Keratinocyte (primary cell): ENCODE data around the gene NFASC. TPM values are rescaled to one million over a fixed set of nuclear protein-coding genes. Genes with fewer than 3 reads are reported as not detected.

Experiments used
- DNase-seq: peaks from one replicate; pipeline ENCODE4 v3.0.0-alpha.2; 2011; ENCODE audit warnings: low read depth, missing footprints, low spot score
- FAIRE-seq: peaks from 2 replicates; lab custom pipeline; 2011; peaks lifted over from hg19 to GRCh38; lab: Jason Lieb, UNC
- H2AFZ ChIP-seq: 2 replicates; pipeline ENCODE4 v1.6.0; 2012; ENCODE audit warnings: low read length, control low read depth, inconsistent platforms; ENCODE audit not compliant: control insufficient read depth
- H3K27ac ChIP-seq: 2 replicates; pipeline ENCODE4 v1.5.1; 2011; ENCODE audit warnings: low read length; ENCODE audit not compliant: control insufficient read depth, insufficient read depth
- H3K27me3 ChIP-seq: 3 replicates; pipeline ENCODE4 v1.6.0; 2011; ENCODE audit warnings: low read length; ENCODE audit not compliant: control insufficient read depth, insufficient read depth; ENCODE audit errors: extremely low read depth
- H3K36me3 ChIP-seq, 2 experiments: 2 replicates in 1 of 2; 3 replicates in 1 of 2; pipeline ENCODE4 v1.5.1; 2011; ENCODE audit warnings: low read length in 2 of 2, mild to moderate bottlenecking in 1 of 2; ENCODE audit not compliant: control insufficient read depth in 2 of 2, insufficient read depth in 2 of 2; ENCODE audit errors: extremely low read depth in 1 of 2
- H3K4me1 ChIP-seq: 3 replicates; pipeline ENCODE4 v1.5.1; 2011; ENCODE audit warnings: low read length; ENCODE audit not compliant: control insufficient read depth, insufficient read depth; ENCODE audit errors: extremely low read depth
- H3K4me2 ChIP-seq: 3 replicates; pipeline ENCODE4 v1.6.0; 2011; ENCODE audit warnings: low read depth, low read length; ENCODE audit not compliant: control insufficient read depth, insufficient read depth; ENCODE audit errors: extremely low read depth
- H3K4me3 ChIP-seq, 3 experiments: fragments of 200-600 bp in 1 of 3; sonication (generic) in 1 of 3; 2 replicates in 2 of 3; 3 replicates in 1 of 3; pipeline ENCODE4 v1.5.1; 2011 to 2016; ENCODE audit warnings: low read length in 3 of 3, mild to moderate bottlenecking in 3 of 3, control low read depth in 2 of 3, inconsistent platforms in 1 of 3, low read depth in 1 of 3, mixed read lengths in 1 of 3, mixed run types in 1 of 3, moderate library complexity in 1 of 3; ENCODE audit not compliant: control insufficient read depth in 2 of 3, insufficient read depth in 2 of 3; ENCODE audit errors: extremely low read depth in 1 of 3
- H3K79me2 ChIP-seq: 2 replicates; pipeline ENCODE4 v1.6.0; 2012; ENCODE audit warnings: low read length; ENCODE audit not compliant: control insufficient read depth, insufficient read depth
- H3K9ac ChIP-seq: 3 replicates; pipeline ENCODE4 v1.6.0; 2011; ENCODE audit warnings: low read length; ENCODE audit not compliant: control insufficient read depth, insufficient read depth; ENCODE audit errors: extremely low read depth
- H3K9me1 ChIP-seq: 3 replicates; pipeline ENCODE4 v1.6.0; 2011; ENCODE audit warnings: low read length; ENCODE audit not compliant: control insufficient read depth, insufficient read depth; ENCODE audit errors: extremely low read depth
- H3K9me3 ChIP-seq: 2 replicates; pipeline ENCODE4 v1.5.1; 2012; ENCODE audit warnings: low read depth, low read length; ENCODE audit not compliant: control insufficient read depth
- H4K20me1 ChIP-seq: 3 replicates; pipeline ENCODE4 v1.6.0; 2011; ENCODE audit warnings: low read length; ENCODE audit not compliant: control insufficient read depth, insufficient read depth; ENCODE audit errors: extremely low read depth
- CTCF ChIP-seq, 3 experiments: IDR thresholded peaks in 1 of 3; conservative IDR thresholded peaks in 1 of 3; optimal IDR thresholded peaks in 1 of 3; 2 replicates in 2 of 3; 3 replicates in 1 of 3; pipeline versions ENCODE3 to v1.5.1; 2011; ENCODE audit warnings: low read length in 3 of 3, mild to moderate bottlenecking in 3 of 3, moderate library complexity in 2 of 3, control low read depth in 1 of 3, inconsistent platforms in 1 of 3; ENCODE audit not compliant: insufficient read depth in 2 of 3; ENCODE audit errors: extremely low read depth in 1 of 3
- EZH2 ChIP-seq: IDR thresholded peaks from one replicate; pipeline ENCODE4 v1.6.1; 2012; ENCODE audit warnings: inconsistent platforms, mild to moderate bottlenecking, low read length, moderate library complexity
- dilution Hi-C: fragments of 300-500 bp; cut with MboI; formaldehyde crosslinking; loops from one replicate; pipeline ENCODE4 v1.7.0; 2020; ENCODE audit warnings: low sequenced_read_pairs; ENCODE audit not compliant: extremely low pct_ligation_motif_present
- polyA plus RNA-seq, 5 experiments: library from polyadenylated mRNA; depleted of rRNA in 3 of 5; stranded (reverse) in 3 of 5; stranded (forward) in 1 of 5; unstranded in 1 of 5; fragments of >200 nt; gene quantifications; 1 replicate in 1 of 5; 2 replicates in 3 of 5; 3 replicates in 1 of 5; pipeline versions ENCODE4 v1.2.1 to v1.2.3, GENCODE V29; 2011 to 2012; ENCODE audit warnings: missing spikeins in 2 of 5, low read depth in 1 of 5, low replicate concordance in 1 of 5

NFASC gene
- polyA plus RNA-seq, 1 donor (not counting 4 experiments of a cell fraction or from before 2014, with no cell fraction given) = 4.3 TPM

GRCh38 chr1:204869097-204869496, 1.6 kb upstream of the NFASC start:
- H4K20me1 ChIP-seq = no peaks in the 10 kb centered on the region
- H3K27ac ChIP-seq = no peak overlapping the region
- H3K9me1 ChIP-seq = no peaks in the 10 kb centered on the region
- no peak overlapping the region for H3K4me3 ChIP-seq
- no peak overlapping the region for H3K4me2 ChIP-seq
- no peaks in the 10 kb centered on the region for H3K79me2 ChIP-seq
- H2AFZ ChIP-seq = no peak overlapping the region
- H3K36me3 ChIP-seq = no peaks in the 10 kb centered on the region
- DNase-seq (no peak), FAIRE-seq (no peak)
- dilution Hi-C loops = no loop called here
- TF ChIP-seq EZH2 (no peak), CTCF (optimal IDR thresholded peaks at IDR 0.05 in 1 of 3, IDR thresholded peaks at IDR 0.05 in 1 of 3, conservative IDR thresholded peaks at IDR 0.05 in 1 of 3; ENCODE audit: extremely low read depth in 1 of 3, insufficient read depth in 2 of 3, low read length in 3 of 3) (no peak)
- no peak overlapping the region for H3K9ac ChIP-seq
- peaks cover 20% of the 10 kb centered on the region for H3K27me3 ChIP-seq
- H3K4me1 ChIP-seq = no peaks in the 10 kb centered on the region
- no peaks in the 10 kb centered on the region for H3K9me3 ChIP-seq

GRCh38 chr1:204871405-204872037, 859 bp downstream of the NFASC start:
- Histone ChIP-seq H3K4me3 (no peak overlapping the region), H3K36me3 (no peaks in the 10 kb centered on the region), H3K9ac (no peak overlapping the region), H3K79me2 (no peaks in the 10 kb centered on the region), H3K9me1 (no peaks in the 10 kb centered on the region), H3K27me3 (peaks cover 10% of the 10 kb centered on the region), H3K27ac (no peak overlapping the region), H3K4me1 (no peaks in the 10 kb centered on the region), H4K20me1 (no peaks in the 10 kb centered on the region), H3K4me2 (no peak overlapping the region), H3K9me3 (no peaks in the 10 kb centered on the region), H2AFZ (no peak overlapping the region)
- dilution Hi-C loops = no loop called here
- TF ChIP-seq EZH2 (no peak), CTCF (optimal IDR thresholded peaks at IDR 0.05 in 1 of 3, IDR thresholded peaks at IDR 0.05 in 1 of 3, conservative IDR thresholded peaks at IDR 0.05 in 1 of 3; ENCODE audit: extremely low read depth in 1 of 3, insufficient read depth in 2 of 3, low read length in 3 of 3) (no peak)
- FAIRE-seq (no peak), DNase-seq (no peak)
